ENCODE results near the gene SPAG4. TPM values are rescaled to one million over a fixed set of nuclear protein-coding genes. Genes with fewer than 3 reads are reported as not detected.

The SPAG4 gene
- 17.1 and 36.1 TPM in 2 replicates for total RNA-seq

DNA sequence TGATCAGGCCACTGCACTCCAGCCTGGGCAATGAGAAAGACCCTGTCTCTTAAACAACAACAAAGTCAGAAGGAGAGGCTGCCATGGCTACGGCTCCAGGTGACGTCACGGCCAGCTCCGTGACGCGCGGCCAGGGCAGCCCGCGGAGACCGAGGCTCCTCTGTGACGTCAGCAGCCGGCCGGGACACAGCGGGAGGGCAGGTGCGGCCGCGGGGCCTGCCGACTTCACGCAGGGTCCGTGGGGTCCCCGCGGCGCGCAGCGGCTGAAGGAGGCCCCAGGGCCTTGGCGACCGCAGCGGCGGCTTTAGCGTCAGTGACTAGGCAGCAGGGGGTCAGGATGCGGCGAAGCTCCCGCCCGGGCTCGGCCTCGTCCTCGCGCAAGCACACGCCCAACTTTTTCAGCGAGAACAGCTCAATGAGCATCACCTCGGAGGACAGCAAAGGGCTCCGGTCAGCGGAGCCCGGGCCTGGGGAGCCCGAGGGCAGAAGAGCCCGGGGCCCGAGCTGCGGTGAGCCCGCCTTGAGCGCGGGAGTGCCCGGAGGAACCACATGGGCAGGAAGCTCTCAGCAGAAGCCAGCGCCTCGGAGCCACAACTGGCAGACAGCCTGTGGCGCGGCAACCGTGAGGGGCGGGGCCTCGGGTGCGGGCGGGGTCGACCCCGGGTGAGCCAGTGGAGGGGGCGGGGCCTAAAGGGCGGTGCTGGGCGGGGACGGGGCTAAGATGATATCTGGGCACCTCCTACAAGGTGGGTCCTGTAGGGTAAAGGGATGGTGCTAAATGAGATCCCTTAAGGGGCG is at the start of gene SPAG4:
Gene SPAG4 (plus strand): TSS at position 163 of the 798 bp plus-strand sequence. CDS start 175 bp downstream, at position 338.

DNA sequence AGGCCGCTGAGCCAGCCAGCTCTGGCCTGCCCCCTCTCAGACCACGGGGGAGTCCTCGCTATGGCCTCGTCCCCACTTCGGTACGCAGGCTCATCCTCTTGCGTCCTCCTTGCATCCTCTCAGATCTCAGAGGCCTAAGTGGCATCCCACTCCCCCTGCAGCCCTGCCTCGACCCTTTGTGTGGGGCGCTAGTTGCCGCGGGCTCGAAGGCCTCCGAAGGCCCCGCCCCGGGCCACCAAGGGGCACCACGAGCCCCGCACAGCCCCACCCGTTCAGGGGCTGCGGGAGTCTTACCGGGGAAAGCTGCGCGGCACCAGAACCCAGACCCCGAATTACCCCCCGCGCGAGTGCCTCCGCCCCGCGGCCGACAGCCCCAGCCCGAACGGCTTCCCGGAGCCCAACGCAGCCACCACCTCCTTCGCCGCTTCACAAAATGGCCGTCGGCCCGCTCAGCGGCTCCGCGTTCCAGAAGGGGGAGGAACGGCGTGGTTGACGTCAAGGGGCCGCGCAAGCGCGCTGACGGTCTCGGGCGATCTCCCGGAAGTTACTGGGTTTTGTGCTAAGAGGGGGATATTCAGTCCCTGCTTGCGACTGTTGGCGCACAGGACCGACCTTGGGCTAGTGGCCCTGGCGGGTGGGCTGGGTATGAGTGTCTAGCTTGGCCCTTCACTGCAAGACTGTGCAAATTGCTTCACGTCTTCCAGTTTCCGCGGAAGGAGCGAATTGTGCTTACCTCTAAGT is 49.0 kb downstream of the SPAG4 start, which contains the start of the genes CPNE1 and RBM12:
Gene CPNE1 (minus strand): TSS at position 435 of the 741 bp plus-strand sequence. CDS start 31,977 bp downstream, outside the sequence.
Gene RBM12 (minus strand): TSS at position 435 of the 741 bp plus-strand sequence. CDS start 9,578 bp downstream, outside the sequence.

Other genes starting within 250 kb of the SPAG4 start
- gene UQCC1, start 203.9 kb upstream of the SPAG4 start, total RNA-seq = 22.2 and 31.9 TPM in 2 replicates
- 1.9 and 24.2 TPM in 2 replicates for gene GDF5, start 177.6 kb upstream of the SPAG4 start, total RNA-seq
- gene CEP250, start 160.2 kb upstream of the SPAG4 start, total RNA-seq = 32.4 and 35.2 TPM in 2 replicates
- gene C20orf173, start 86.2 kb upstream of the SPAG4 start, total RNA-seq = not detected in 2 replicates
- 336 and 765 TPM in 2 replicates for gene ERGIC3, start 73.8 kb upstream of the SPAG4 start, total RNA-seq
- 145 and 170 TPM in 2 replicates for gene CPNE1, start 49.1 kb downstream of the SPAG4 start, total RNA-seq
- gene RBM12, start 49.1 kb downstream of the SPAG4 start, total RNA-seq = 29.9 and 33.2 TPM in 2 replicates
- 26.5 and 28.0 TPM in 2 replicates for gene NFS1, start 83.5 kb downstream of the SPAG4 start, total RNA-seq
- 182 and 251 TPM in 2 replicates for gene ROMO1, start 83.6 kb downstream of the SPAG4 start, total RNA-seq
- gene RBM39, start 126.4 kb downstream of the SPAG4 start, total RNA-seq = 260 and 357 TPM in 2 replicates
- 28.6 and 29.3 TPM in 2 replicates for gene PHF20, start 156.2 kb downstream of the SPAG4 start, total RNA-seq

Data from regular cardiac myocyte (primary cell).